Nephron progenitor cell (in vitro differentiated cells): ENCODE results near the gene GAN.
"Not testable (repeated sequence)": the region's sequence is repeated elsewhere in the genome, so short reads cannot be mapped to it uniquely, and the experiment has no call there.

Experiments
- DNase-seq: peaks from one replicate; pipeline ENCODE4 v3.0.0; 2021
- H3K27ac Mint-ChIP-seq: 2 replicates; pipeline ENCODE4 v1.8.0; 2021; ENCODE audit warnings: mild to moderate bottlenecking, moderate library complexity, mixed read lengths
- H3K27me3 Mint-ChIP-seq: 2 replicates; pipeline ENCODE4 v1.8.0; 2021; ENCODE audit warnings: mild to moderate bottlenecking, low read depth, mixed read lengths; ENCODE audit not compliant: poor library complexity
- H3K36me3 Mint-ChIP-seq: 2 replicates; pipeline ENCODE4 v1.8.0; 2021; ENCODE audit warnings: low read depth, mixed read lengths
- H3K4me1 Mint-ChIP-seq: 2 replicates; pipeline ENCODE4 v1.8.0; 2021; ENCODE audit warnings: mixed read lengths
- H3K4me3 Mint-ChIP-seq: 2 replicates; pipeline ENCODE4 v1.8.0; 2021; ENCODE audit warnings: mild to moderate bottlenecking, moderate library complexity, mixed read lengths
- H3K9me3 Mint-ChIP-seq: 2 replicates; pipeline ENCODE4 v1.8.0; 2021; ENCODE audit warnings: mild to moderate bottlenecking, moderate library complexity, mixed read lengths
- TF ChIP-seq, protein P1 (sequence below): fragments of 200-600 bp; sonication (generic); IDR thresholded peaks from 2 replicates; pipeline ENCODE4 v1.5.0; 2021; ENCODE audit warnings: antibody characterized with exemption

GAN gene

DNA sequence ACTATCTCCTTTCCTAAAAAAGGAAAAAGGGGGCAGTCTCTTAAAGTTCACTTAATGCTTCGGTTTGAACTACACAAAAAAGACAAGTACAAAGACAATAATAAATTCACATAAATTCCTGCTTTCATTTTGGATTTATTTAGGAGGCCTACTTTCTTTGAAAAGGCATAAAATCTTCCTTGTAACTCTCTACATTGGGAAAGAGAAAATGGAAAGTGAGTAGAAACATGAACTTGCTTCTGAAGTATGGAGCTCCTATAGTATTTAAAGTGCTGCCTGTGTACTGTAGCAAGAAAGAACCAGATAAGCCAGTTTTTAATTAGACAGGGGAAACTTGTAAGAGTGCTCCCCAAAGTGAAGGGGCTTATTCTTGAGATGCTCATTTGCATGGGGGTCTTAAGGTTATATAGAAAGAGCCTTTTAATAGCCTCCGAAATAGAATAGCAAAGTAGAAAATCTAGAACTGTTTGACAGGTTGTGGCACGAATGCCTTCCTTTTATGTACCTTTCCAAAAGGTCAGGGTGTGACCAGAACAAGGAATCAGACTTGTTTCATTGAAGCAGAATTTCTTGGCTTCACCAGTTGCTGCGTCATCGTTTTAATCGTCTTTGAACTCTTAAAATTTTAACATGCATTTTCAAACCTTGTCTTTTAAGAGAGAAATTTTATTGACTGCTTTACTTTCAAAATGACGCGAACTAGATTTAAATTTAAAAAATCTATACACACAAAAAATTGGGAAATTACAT lies 12.9 kb downstream of the GAN start:
- no peak for DNase-seq
- H3K4me1 Mint-ChIP-seq = peaks cover 21% of the 10 kb centered on the region
- TF ChIP-seq, protein P1, sequence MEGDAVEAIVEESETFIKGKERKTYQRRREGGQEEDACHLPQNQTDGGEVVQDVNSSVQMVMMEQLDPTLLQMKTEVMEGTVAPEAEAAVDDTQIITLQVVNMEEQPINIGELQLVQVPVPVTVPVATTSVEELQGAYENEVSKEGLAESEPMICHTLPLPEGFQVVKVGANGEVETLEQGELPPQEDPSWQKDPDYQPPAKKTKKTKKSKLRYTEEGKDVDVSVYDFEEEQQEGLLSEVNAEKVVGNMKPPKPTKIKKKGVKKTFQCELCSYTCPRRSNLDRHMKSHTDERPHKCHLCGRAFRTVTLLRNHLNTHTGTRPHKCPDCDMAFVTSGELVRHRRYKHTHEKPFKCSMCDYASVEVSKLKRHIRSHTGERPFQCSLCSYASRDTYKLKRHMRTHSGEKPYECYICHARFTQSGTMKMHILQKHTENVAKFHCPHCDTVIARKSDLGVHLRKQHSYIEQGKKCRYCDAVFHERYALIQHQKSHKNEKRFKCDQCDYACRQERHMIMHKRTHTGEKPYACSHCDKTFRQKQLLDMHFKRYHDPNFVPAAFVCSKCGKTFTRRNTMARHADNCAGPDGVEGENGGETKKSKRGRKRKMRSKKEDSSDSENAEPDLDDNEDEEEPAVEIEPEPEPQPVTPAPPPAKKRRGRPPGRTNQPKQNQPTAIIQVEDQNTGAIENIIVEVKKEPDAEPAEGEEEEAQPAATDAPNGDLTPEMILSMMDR = no peak
- H3K27me3 Mint-ChIP-seq = no peaks in the 10 kb centered on the region
- H3K4me3 Mint-ChIP-seq = no peak overlapping the region
- H3K36me3 Mint-ChIP-seq = peaks cover 14% of the 10 kb centered on the region
- peaks cover 5% of the 10 kb centered on the region for H3K9me3 Mint-ChIP-seq
- no peak overlapping the region for H3K27ac Mint-ChIP-seq

DNA sequence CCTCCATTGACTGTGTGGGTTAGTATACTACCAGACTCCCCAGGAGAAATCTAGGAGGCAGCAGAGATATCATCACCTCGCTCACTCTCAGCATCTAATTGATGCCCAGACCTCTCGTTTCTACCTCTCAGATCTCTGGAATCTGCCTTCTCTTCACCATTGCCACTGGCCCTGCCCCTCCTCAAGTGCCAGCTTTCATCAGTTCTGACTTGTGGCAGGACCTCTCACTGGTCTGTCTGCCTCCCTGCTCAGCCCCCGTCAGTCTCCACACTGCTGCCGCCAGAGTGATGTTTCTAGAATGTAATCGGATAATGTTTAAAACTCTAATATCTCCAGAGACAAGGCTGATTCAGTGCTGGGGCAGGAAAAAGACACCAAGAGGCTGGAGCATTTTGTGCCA lies 15.2 kb downstream of the GAN start:
- H3K4me3 Mint-ChIP-seq = no peak overlapping the region
- no peak for DNase-seq
- no peaks in the 10 kb centered on the region for H3K27me3 Mint-ChIP-seq
- H3K4me1 Mint-ChIP-seq = peaks cover 13% of the 10 kb centered on the region
- H3K36me3 Mint-ChIP-seq = peaks cover 33% of the 10 kb centered on the region
- peaks cover 6% of the 10 kb centered on the region for H3K9me3 Mint-ChIP-seq
- TF ChIP-seq, protein P1 = no peak
- H3K27ac Mint-ChIP-seq = no peak overlapping the region

DNA sequence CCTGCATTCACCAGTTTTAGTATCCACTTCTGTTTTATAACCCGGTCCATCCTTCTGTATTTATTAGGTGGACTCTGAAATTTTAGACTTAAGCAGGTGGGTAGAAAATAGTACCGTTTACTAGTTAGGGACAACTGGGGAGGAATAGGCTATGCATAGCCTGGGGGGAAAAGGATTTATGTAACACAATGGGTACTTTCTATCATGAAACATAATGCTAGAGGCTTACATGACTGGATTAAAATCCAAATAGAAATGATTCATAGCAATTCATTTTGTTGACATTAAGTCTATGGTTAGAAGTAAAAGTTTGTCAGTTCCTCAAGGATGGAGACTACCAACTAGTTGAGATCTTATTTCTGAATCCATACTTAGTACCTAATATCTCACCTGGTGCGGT lies 18.6 kb downstream of the GAN start:
- no peak overlapping the region for H3K4me3 Mint-ChIP-seq
- TF ChIP-seq, protein P1 = no peak
- no peak for DNase-seq
- H3K4me1 Mint-ChIP-seq = peaks cover 13% of the 10 kb centered on the region
- no peaks in the 10 kb centered on the region for H3K27me3 Mint-ChIP-seq
- H3K36me3 Mint-ChIP-seq = peaks cover 51% of the 10 kb centered on the region
- H3K9me3 Mint-ChIP-seq = peaks cover 16% of the 10 kb centered on the region
- no peak overlapping the region for H3K27ac Mint-ChIP-seq

DNA sequence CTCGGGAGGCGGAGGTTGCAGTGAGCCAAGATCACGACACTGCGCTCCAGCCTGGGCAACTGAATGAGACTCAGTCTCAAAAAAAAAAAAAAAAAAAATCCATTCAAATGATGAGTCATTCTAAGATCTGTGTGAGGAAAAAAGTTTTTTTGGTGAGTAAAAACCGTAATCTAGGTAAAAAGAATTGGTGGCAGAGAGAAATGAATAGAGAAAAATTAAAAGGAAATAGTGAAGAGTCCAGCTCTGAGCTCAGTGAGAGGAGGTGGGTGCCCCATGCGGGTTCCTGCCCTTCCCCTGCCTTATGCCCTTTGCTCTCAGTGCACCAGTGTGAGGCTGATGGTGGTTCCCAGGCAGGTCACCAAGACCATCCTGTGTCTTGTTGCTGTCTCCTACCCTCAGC lies 20.9 kb downstream of the GAN start:
- H3K27me3 Mint-ChIP-seq = no peaks in the 10 kb centered on the region
- no peak overlapping the region for H3K27ac Mint-ChIP-seq
- no peak overlapping the region for H3K4me3 Mint-ChIP-seq
- H3K36me3 Mint-ChIP-seq = peaks cover 71% of the 10 kb centered on the region
- H3K4me1 Mint-ChIP-seq = no peaks in the 10 kb centered on the region
- TF ChIP-seq, protein P1 = no peak
- DNase-seq = no peak
- H3K9me3 Mint-ChIP-seq = peaks cover 35% of the 10 kb centered on the region

DNA sequence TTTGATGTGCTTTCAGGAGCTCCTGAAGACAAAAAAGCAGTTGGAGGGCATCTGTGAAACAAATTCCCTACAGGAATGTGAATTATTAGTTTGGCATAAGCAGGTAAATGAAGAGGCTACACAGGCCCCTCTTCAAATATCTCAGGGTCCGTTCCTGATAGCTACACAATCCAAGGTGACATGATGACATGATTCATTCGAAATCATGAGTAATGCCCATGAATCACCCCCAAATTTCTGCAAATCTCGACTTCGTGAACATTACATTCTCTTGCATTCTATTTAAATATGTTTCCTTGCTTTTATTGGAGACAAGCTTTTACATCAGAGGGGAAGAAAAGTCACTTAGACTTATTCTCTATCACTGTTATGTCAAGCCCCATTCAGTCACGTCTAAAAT lies 22.3 kb downstream of the GAN start:
- Mint-ChIP-seq H3K36me3 (peaks cover 66% of the 10 kb centered on the region), H3K27ac (no peak overlapping the region), H3K9me3 (peaks cover 49% of the 10 kb centered on the region), H3K4me3 (no peak overlapping the region), H3K27me3 (no peaks in the 10 kb centered on the region), H3K4me1 (no peaks in the 10 kb centered on the region)
- TF ChIP-seq, protein P1 = no peak
- no peak for DNase-seq

DNA sequence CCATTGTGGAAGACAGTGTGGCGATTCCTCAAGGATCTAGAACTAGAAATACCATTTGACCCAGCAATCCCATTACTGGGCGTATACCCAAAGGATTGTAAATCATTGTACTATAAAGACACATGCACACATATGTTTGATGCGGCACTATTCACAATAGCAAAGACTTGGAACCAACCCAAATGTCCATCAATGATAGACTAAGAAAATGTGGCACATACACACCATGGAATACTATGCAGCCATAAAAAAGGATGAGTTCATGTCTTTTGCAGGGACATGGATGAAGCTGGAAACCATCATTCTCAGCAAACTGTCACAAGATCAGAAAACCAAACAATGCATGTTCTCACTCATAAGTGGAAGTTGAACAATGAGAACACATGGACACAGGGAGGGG lies 30.4 kb downstream of the GAN start:
- Mint-ChIP-seq H3K36me3 (peaks cover 44% of the 10 kb centered on the region), H3K9me3 (peaks cover 96% of the 10 kb centered on the region)
- H3K27ac Mint-ChIP-seq, H3K4me1 Mint-ChIP-seq, H3K4me3 Mint-ChIP-seq, H3K27me3 Mint-ChIP-seq, DNase-seq: not testable (repeated sequence)
